Left lung (tissue), 10 donors: ENCODE measurements around the gene MYL11. TPM values are rescaled to one million over a fixed set of nuclear protein-coding genes. Genes with fewer than 3 reads are reported as not detected.

Source experiments
- ATAC-seq: fragments of 200-7000 bp; cut with Tn5 transposase; one replicate; pipeline ENCODE4 v1.9.1; 2020; ENCODE audit warnings: moderate library complexity
- DNase-seq, 4 donors: peaks; one replicate each; pipeline ENCODE4 v3.0.0-alpha.2; 2013 to 2020
- H3K27ac ChIP-seq, 2 donors: fragments of 200-600 bp; sonication (generic) in 1 of 2; one replicate each; pipeline versions ENCODE4 v1.5.0 to v1.8.0; 2020 to 2021
- H3K27me3 ChIP-seq, 2 donors: fragments of 200-600 bp; sonication (generic) in 1 of 2; one replicate each; pipeline versions ENCODE4 v1.5.0 to v1.8.0; 2020 to 2021
- H3K36me3 ChIP-seq, 2 donors: fragments of 200-600 bp; sonication (generic) in 1 of 2; one replicate each; pipeline versions ENCODE4 v1.5.0 to v1.8.0; 2020 to 2021
- H3K4me1 ChIP-seq, 2 donors: fragments of 200-600 bp; one replicate each; pipeline ENCODE4 v1.8.0; 2021
- H3K4me3 ChIP-seq, 2 donors: fragments of 200-600 bp; sonication (generic) in 1 of 2; one replicate each; pipeline versions ENCODE4 v1.5.0 to v1.8.0; 2020 to 2021; ENCODE audit warnings: mild to moderate bottlenecking in 1 of 2
- H3K9me3 ChIP-seq, 2 donors: fragments of 200-600 bp; sonication (generic) in 1 of 2; one replicate each; pipeline versions ENCODE4 v1.5.0 to v1.8.0; 2020 to 2021
- intact Hi-C, 2 donors: fragments of 100-400 bp; cut with DNase I; formaldehyde crosslinking; loops; one replicate each; pipeline versions ENCODE4 v1.11.2 to v1.14.2; 2022
- polyA plus RNA-seq, 6 donors: library from polyadenylated mRNA; unstranded; fragments of 120-200 nt; gene quantifications; one replicate each; pipeline ENCODE4 v1.2.1, GENCODE V29; 2013; ENCODE audit not compliant: insufficient read length in 6 of 6
- total RNA-seq, 2 donors: library from RNA; stranded (reverse); fragmentation: NEBNext Ultra II Directional; extraction: Animal tissue kit (Norgen Biotek cat#: 25700); gene quantifications; one replicate each; pipeline ENCODE4 v1.2.1, GENCODE V29; 2021
- TF ChIP-seq, protein P1 (sequence below), 2 donors: fragments of 200-600 bp; sonication (generic) in 1 of 2; IDR thresholded peaks; one replicate each; pipeline versions ENCODE4 v1.5.0 to v1.8.0; 2021; ENCODE audit warnings: antibody characterized with exemption in 2 of 2
- donor health status: DM: no; HTN: yes; CAD: no.
- donor health status: DM: no; HTN: no; CAD: no.

The MYL11 gene
- total and polyA plus RNA-seq, 8 donors = 0.27 to 1.6 (median 0.71) TPM; not detected in 3

DNA sequence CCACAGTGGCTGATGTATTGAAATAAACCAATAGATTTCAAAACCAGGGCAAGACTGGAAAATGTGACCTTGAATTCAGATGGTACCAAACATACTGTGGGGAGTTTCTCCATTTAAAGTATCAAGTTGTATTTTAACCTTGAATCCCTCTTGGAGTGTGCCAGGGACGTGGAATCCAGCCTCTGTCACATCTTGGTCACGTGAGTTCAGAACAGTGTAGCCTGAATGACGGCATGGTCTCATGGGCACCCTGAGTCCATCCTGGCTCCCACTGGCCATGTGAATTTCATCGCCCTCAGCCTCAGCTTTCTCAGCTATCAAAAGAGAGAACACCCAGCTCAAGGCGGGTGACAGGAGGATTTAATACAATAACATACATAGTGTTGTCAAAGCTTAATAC is 39.6 kb downstream of the MYL11 start:
- Histone ChIP-seq H3K4me3 (no peak overlapping the region), H3K27ac (no peak overlapping the region), H3K9me3 (no peaks in the 10 kb centered on the region), H3K4me1 (peaks cover 3 to 27% of the 10 kb centered on the region in 2 donors), H3K27me3 (no peaks in the 10 kb centered on the region), H3K36me3 (peaks cover 0 to 18% of the 10 kb centered on the region in 2 donors)
- intact Hi-C loops = no loop called here
- ATAC-seq = no peak
- TF ChIP-seq, protein P1, sequence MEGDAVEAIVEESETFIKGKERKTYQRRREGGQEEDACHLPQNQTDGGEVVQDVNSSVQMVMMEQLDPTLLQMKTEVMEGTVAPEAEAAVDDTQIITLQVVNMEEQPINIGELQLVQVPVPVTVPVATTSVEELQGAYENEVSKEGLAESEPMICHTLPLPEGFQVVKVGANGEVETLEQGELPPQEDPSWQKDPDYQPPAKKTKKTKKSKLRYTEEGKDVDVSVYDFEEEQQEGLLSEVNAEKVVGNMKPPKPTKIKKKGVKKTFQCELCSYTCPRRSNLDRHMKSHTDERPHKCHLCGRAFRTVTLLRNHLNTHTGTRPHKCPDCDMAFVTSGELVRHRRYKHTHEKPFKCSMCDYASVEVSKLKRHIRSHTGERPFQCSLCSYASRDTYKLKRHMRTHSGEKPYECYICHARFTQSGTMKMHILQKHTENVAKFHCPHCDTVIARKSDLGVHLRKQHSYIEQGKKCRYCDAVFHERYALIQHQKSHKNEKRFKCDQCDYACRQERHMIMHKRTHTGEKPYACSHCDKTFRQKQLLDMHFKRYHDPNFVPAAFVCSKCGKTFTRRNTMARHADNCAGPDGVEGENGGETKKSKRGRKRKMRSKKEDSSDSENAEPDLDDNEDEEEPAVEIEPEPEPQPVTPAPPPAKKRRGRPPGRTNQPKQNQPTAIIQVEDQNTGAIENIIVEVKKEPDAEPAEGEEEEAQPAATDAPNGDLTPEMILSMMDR (IDR thresholded peaks at IDR 0.05) = no peak
- no peak for DNase-seq

- Histone ChIP-seq H3K9me3 (no peaks in the 10 kb centered on the region), H3K27ac (no peak overlapping the region), H3K27me3 (no peaks in the 10 kb centered on the region), H3K4me1 (peaks cover 0 to 17% of the 10 kb centered on the region in 2 donors), H3K36me3 (peaks cover 0 to 18% of the 10 kb centered on the region in 2 donors), H3K4me3 (no peak overlapping the region)
- ATAC-seq (no peak), DNase-seq (no peak)
- intact Hi-C loops = no loop called here
- TF ChIP-seq, protein P1 (IDR thresholded peaks at IDR 0.05) = no peak
Observed at GRCh38 chr16:30416047-30416603, 41.5 kb downstream of the MYL11 start.

- Histone ChIP-seq H3K4me3 (peak overlapping the region; percentile 48 to 61), H3K36me3 (peaks cover 0 to 25% of the 10 kb centered on the region in 2 donors), H3K9me3 (no peaks in the 10 kb centered on the region), H3K27ac (peak overlapping the region; percentile 79 to 87), H3K27me3 (no peaks in the 10 kb centered on the region), H3K4me1 (peaks cover 0 to 17% of the 10 kb centered on the region in 2 donors)
- TF ChIP-seq, protein P1 (IDR thresholded peaks at IDR 0.05) = no peak
- ATAC-seq (no peak), DNase-seq (no peak)
- intact Hi-C loops = no loop called here
Observed at GRCh38 chr16:30416624-30417528, 42.3 kb downstream of the MYL11 start.

GRCh38 chr16:30417529-30418349 is 43.1 kb downstream of the MYL11 start:
- Histone ChIP-seq H3K4me3 (peak overlapping the region; percentile 48 to 61), H3K27ac (peak overlapping the region; percentile 79 to 87), H3K36me3 (peaks cover 0 to 28% of the 10 kb centered on the region in 2 donors), H3K9me3 (no peaks in the 10 kb centered on the region), H3K27me3 (no peaks in the 10 kb centered on the region), H3K4me1 (peaks cover 0 to 17% of the 10 kb centered on the region in 2 donors)
- intact Hi-C loops = no loop called here
- DNase-seq = peak; percentile 85 to 96 (median 93)
- peak; percentile 96 for ATAC-seq
- TF ChIP-seq, protein P1 (IDR thresholded peaks at IDR 0.05) = no peak
